Esophagus squamous epithelium (tissue), 5 donors: ENCODE measurements around the gene WDR35. TPM values are rescaled to one million over a fixed set of nuclear protein-coding genes. Genes with fewer than 3 reads are reported as not detected.
"Not testable (repeated sequence)": the region's sequence is repeated elsewhere in the genome, so short reads cannot be mapped to it uniquely, and the experiment has no call there.

Source experiments
- DNase-seq: peaks from one replicate; lab custom pipeline; 2025; lab: John Stamatoyannopoulos, UW
- H3K27ac ChIP-seq, 4 donors: fragments of 200-600 bp; sonication (generic); one replicate each; pipeline ENCODE4 v1.5.1; 2016 to 2019; ENCODE audit warnings: mild to moderate bottlenecking in 1 of 4
- H3K27me3 ChIP-seq, 4 donors: fragments of 200-600 bp; sonication (generic); 1 replicate in 3 of 4; 2 replicates in 1 of 4; pipeline versions ENCODE4 v1.5.1 to v1.6.0; 2017 to 2021; ENCODE audit warnings: antibody characterized with exemption in 1 of 4
- H3K36me3 ChIP-seq, 3 donors: fragments of 200-600 bp; sonication (generic); one replicate each; pipeline ENCODE4 v1.5.1; 2016 to 2019
- H3K4me1 ChIP-seq, 3 donors: fragments of 200-600 bp; sonication (generic); one replicate each; pipeline ENCODE4 v1.5.1; 2017 to 2019
- H3K4me3 ChIP-seq, 4 donors: fragments of 200-600 bp; sonication (generic); 1 replicate in 3 of 4; 2 replicates in 1 of 4; pipeline ENCODE4 v1.5.1; 2016 to 2019; ENCODE audit warnings: mild to moderate bottlenecking in 2 of 4, moderate library complexity in 1 of 4
- H3K9me3 ChIP-seq, 3 donors: fragments of 200-600 bp; sonication (generic); one replicate each; pipeline ENCODE4 v1.5.1; 2016 to 2019
- CTCF ChIP-seq, 6 experiments: fragments of 450-650 bp in 4 of 6; fragments of 200-600 bp in 2 of 6; sonication (generic) in 2 of 6; IDR thresholded peaks; one replicate each; pipeline ENCODE4 v1.5.1; 2016 to 2019; ENCODE audit warnings: antibody characterized with exemption in 6 of 6, mild to moderate bottlenecking in 4 of 6, moderate library complexity in 4 of 6
- POLR2A ChIP-seq, 4 donors: fragments of 450-650 bp; IDR thresholded peaks; one replicate each; pipeline ENCODE4 v1.6.1; 2017; ENCODE audit warnings: antibody characterized with exemption in 4 of 4, mild to moderate bottlenecking in 4 of 4, moderate library complexity in 3 of 4
- WGBS, 2 donors: methylation state at CpG; one replicate each; pipeline ENCODE4 v1.1.5; 2018; 5-methylcytosine and 5-hydroxymethylcytosine counted together
- intact Hi-C: fragments of 100-400 bp; cut with DNase I; formaldehyde crosslinking; loops from one replicate; pipeline ENCODE4 v1.15.0; 2022
- total RNA-seq, 4 donors: library from RNA; depleted of rRNA; stranded (reverse); fragments of >200 nt; gene quantifications; one replicate each; pipeline ENCODE4 v1.1.0, GENCODE V29; 2016
- donor health status: DM: yes; HTN: yes; CAD: no.

Gene WDR35
- total RNA-seq, 4 donors from 2014 or later, result 0.83 to 7.2 (median 4.5) TPM

GRCh38 chr2:19933351-19933981, 56.4 kb downstream of the WDR35 start:
- intact Hi-C loops, result no loop called here
- H3K9me3 ChIP-seq, result peaks cover 0 to 5% (median 0%) of the 10 kb centered on the region in 3 donors
- 51 to 66% methylated on average over 5 of the region's 5 CpGs for WGBS, 2 donors
- no peaks in the 10 kb centered on the region for H3K4me1 ChIP-seq
- peaks cover 0 to 72% (median 0%) of the 10 kb centered on the region in 3 donors for H3K36me3 ChIP-seq
- TF ChIP-seq CTCF (IDR thresholded peaks at IDR 0.05), result no peak
- H3K27ac ChIP-seq, result no peak overlapping the region
- H3K4me3 ChIP-seq, result no peak overlapping the region
- no peaks in the 10 kb centered on the region for H3K27me3 ChIP-seq
- no peak for DNase-seq

- peaks cover 0 to 72% (median 0%) of the 10 kb centered on the region in 3 donors for H3K36me3 ChIP-seq
- H3K27me3 ChIP-seq, result no peaks in the 10 kb centered on the region
- 90 to 96% methylated on average over 2 of the region's 2 CpGs for WGBS, 2 donors
- intact Hi-C loops, result no loop called here
- H3K9me3 ChIP-seq, result peaks cover 0 to 10% (median 3%) of the 10 kb centered on the region in 3 donors
- no peaks in the 10 kb centered on the region for H3K4me1 ChIP-seq
- no peak overlapping the region for H3K27ac ChIP-seq
- DNase-seq, result no peak
- TF ChIP-seq POLR2A (IDR thresholded peaks at IDR 0.05), result no peak
- no peak for TF ChIP-seq CTCF (IDR thresholded peaks at IDR 0.05)
- H3K4me3 ChIP-seq, result no peak overlapping the region
Measured at GRCh38 chr2:19932928-19933327, 57.0 kb downstream of the WDR35 start.

- Histone ChIP-seq H3K4me1 (no peaks in the 10 kb centered on the region), H3K9me3 (peaks cover 0 to 22% (median 8%) of the 10 kb centered on the region in 3 donors), H3K36me3 (peaks cover 0 to 63% (median 0%) of the 10 kb centered on the region in 3 donors), H3K27me3 (no peaks in the 10 kb centered on the region), H3K4me3 (no peak overlapping the region), H3K27ac (no peak overlapping the region)
- intact Hi-C loops, result no loop called here
- DNase-seq, result no peak
- TF ChIP-seq POLR2A (IDR thresholded peaks at IDR 0.05), result no peak
- TF ChIP-seq CTCF (IDR thresholded peaks at IDR 0.05), result no peak
Measured at GRCh38 chr2:19929226-19929625, 60.7 kb downstream of the WDR35 start.

- H3K27ac ChIP-seq, H3K4me1 ChIP-seq, H3K4me3 ChIP-seq, intact Hi-C loops, H3K27me3 ChIP-seq, DNase-seq: not testable (repeated sequence)
- Histone ChIP-seq H3K36me3 (peaks cover 0 to 64% (median 0%) of the 10 kb centered on the region in 3 donors), H3K9me3 (peaks cover 0 to 22% (median 8%) of the 10 kb centered on the region in 3 donors)
- 82 to 100% methylated on average over 1 of the region's 1 CpG for WGBS, 2 donors
Measured at GRCh38 chr2:19927816-19928215, 62.1 kb downstream of the WDR35 start.

- H3K4me1 ChIP-seq, H3K4me3 ChIP-seq, H3K27me3 ChIP-seq, intact Hi-C loops, H3K27ac ChIP-seq, DNase-seq: not testable (repeated sequence)
- H3K36me3 ChIP-seq, result peaks cover 0 to 51% (median 0%) of the 10 kb centered on the region in 3 donors
- 83 to 94% methylated on average over 4 of the region's 4 CpGs for WGBS, 2 donors
- peaks cover 0 to 22% (median 8%) of the 10 kb centered on the region in 3 donors for H3K9me3 ChIP-seq
Measured at GRCh38 chr2:19924526-19924925, 65.4 kb downstream of the WDR35 start.

GRCh38 chr2:19922188-19922587, 67.7 kb downstream of the WDR35 start:
- H3K27ac ChIP-seq, H3K9me3 ChIP-seq, intact Hi-C loops, DNase-seq, H3K27me3 ChIP-seq, H3K4me3 ChIP-seq, H3K4me1 ChIP-seq: not testable (repeated sequence)
- H3K36me3 ChIP-seq, result peaks cover 0 to 28% (median 0%) of the 10 kb centered on the region in 3 donors
- WGBS, 2 donors, result 67 to 69% methylated on average over 3 of the region's 3 CpGs
